Stimulated activated CD4-positive, alpha-beta T cell treated with anti-CD3 and anti-CD28 coated beads, Interleukin-12 subunit alpha, Interleukin-12 subunit beta, amount 100 ng/mL, for 24 hours (primary cell): Measurements from ENCODE around the gene AFF3.

Experiments
- DNase-seq, 2 experiments: peaks; one replicate each; pipeline ENCODE4 v3.0.0-alpha.2; 2020; ENCODE audit warnings: low read depth in 2 of 2

The AFF3 gene

DNA sequence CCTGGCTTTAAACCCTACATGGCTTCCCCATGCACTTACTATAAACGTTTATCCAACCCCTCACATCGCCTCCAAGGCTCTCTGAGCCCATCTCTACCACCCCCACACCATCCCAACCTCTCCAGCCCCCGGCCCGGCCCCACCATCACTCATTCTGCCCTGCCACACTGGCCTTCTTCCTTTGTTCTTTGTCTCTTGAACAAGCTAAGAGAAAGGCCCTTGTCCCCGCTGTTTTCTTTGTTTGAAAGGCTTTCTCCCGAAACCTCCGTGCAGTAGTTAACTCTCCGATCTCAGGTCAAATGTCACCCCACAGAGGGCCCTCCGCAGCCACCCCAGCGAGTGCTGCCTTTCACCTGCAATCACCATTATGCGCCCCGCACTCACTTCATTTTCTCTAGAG lies 100.4 kb downstream of the AFF3 start:
- no peak for DNase-seq

DNA sequence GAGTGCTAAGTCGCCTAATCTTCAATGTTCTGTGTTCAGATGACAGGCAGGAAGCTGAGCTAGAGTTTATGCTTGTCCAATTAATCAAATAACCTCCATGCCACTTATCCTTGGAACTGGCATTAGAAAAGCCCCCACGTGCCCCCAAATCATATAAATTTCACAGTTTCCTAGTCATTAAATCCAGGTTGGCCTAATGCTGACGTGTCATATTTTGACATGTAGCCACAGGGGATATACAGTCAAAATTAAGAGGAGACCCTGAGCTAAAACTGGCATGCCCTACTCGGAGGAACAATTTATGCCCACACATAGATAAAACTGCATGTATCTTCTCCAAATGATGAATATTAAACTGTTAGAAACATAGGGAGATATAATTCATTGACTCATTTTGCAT lies 101.0 kb downstream of the AFF3 start:
- DNase-seq, result no peak

GRCh38 chr2:100040906-100041305 lies 101.5 kb downstream of the AFF3 start:
- DNase-seq, result no peak

GRCh38 chr2:100039291-100039980 lies 103.0 kb downstream of the AFF3 start:
- no peak for DNase-seq

- no peak for DNase-seq
Observed at GRCh38 chr2:100038011-100038410, 104.4 kb downstream of the AFF3 start.

DNA sequence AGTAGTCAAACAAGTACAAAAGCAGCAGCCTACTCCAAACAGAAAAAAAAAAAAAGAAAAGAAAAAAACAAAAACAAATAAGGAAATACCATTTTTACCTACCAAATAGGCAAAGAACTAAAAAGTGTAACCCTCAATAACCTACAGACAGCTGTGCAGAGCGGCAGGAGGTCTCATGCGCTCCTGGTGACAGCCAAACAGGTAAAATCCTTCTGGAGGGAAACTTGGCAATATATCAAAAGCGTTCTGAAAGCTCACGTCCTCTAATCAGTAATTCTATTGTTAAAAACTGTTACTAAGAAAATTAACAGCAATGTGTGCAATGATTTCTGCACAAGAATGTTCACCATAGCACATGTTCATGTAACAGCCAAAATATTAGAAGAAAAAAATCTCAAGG lies 105.6 kb downstream of the AFF3 start:
- no peak for DNase-seq

DNA sequence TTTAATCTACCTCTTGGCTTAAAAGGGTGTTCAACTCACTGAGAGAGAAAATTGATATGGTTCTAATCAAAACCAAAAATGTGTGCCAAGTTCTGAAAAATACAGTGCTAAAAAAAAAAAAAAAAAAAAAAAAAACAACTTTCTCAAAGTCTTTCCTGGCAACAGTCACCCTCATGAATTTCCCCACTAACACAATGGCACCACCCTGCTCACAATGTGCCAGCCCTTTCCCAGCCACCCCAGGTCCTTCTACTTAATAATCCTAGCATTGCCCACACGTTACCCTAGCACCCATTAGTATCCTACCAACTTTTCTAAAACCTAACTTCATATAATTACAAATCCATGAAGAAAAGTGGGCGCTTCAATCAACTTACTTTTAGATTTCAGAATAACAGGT lies 106.4 kb downstream of the AFF3 start:
- no peak for DNase-seq

- no peak for DNase-seq
Observed at GRCh38 chr2:100034431-100034830, 108.0 kb downstream of the AFF3 start.

DNA sequence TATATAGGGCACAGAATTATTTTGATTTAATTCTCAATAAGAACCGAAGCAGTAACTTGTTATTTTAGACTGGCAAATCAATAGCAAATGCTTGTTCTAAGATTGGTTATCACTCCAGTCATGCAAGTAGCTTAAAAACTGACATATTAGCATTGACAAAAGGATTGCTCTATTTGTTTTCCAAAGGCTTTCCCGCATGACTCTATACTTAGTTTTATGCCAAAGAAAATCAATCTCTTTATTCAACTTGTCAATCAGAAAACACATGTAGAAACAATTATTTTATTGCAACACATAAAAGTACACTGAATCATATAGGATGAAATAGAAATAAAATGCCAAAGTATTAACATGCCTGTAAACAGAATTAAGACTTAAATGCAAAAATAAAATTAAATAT lies 108.4 kb downstream of the AFF3 start:
- no peak for DNase-seq

DNA sequence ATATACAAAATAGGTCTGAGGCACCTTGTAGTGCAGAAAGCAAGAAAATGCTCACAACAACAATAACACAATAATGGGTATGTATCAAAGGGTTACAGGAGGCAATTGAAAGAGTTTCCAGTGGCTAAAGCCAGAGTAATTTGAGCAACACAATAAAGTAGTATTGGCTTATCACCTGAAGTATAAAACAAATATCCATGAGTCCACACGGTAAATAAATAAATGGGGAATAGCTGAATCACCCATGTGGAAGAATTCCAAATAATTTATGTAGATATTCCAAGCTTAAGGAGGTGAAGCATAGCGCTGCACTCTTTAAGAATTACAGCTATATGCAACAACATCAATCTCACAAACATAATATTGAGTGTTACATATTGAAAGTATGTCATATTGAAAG lies 110.8 kb downstream of the AFF3 start:
- DNase-seq, result no peak

DNA sequence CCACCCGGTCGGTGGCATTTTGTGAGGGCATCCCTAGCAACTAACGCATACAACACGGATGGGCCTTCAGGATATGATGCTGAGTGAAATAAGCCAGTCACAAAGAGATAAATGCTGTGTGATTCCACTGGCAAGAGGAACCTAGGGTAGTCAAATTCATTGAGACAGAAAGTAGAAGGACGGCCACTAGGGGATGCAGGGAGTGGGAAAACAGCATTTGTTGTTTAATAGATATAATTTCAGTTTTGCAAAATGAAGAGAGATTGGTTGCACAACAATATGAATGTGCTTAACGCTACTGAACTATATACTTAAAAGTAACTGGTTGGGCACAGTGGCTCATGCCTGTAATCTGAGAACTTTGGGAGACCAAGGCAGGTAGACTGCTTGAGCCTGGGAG lies 112.9 kb downstream of the AFF3 start:
- DNase-seq, result no peak

DNA sequence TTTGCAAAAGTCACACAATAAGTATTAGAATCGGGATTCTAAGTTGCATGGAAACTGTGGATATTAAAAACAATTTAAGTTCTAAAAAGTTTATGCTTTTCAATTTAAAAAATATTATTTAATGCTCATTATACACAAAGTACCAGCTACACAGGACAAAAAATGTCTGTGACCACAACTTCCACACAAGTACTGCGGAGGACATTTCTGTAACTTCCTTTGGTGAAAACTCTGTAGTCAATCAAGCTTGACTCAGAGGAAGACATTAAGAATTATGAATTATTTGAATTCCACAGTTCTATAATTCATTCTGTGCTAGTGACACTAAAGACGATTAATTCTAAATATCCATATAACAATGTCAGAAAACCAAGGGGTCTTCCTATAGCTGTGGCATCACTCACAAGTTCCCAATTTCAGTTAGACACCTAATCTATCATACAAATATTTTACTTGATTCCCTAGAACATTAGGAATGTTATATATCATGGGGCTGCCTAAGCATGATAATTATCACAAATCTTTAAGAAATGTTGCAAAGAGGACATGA lies 120.5 kb downstream of the AFF3 start:
- DNase-seq, result no peak

GRCh38 chr2:100019499-100019898 lies 122.9 kb downstream of the AFF3 start:
- no peak for DNase-seq

DNA sequence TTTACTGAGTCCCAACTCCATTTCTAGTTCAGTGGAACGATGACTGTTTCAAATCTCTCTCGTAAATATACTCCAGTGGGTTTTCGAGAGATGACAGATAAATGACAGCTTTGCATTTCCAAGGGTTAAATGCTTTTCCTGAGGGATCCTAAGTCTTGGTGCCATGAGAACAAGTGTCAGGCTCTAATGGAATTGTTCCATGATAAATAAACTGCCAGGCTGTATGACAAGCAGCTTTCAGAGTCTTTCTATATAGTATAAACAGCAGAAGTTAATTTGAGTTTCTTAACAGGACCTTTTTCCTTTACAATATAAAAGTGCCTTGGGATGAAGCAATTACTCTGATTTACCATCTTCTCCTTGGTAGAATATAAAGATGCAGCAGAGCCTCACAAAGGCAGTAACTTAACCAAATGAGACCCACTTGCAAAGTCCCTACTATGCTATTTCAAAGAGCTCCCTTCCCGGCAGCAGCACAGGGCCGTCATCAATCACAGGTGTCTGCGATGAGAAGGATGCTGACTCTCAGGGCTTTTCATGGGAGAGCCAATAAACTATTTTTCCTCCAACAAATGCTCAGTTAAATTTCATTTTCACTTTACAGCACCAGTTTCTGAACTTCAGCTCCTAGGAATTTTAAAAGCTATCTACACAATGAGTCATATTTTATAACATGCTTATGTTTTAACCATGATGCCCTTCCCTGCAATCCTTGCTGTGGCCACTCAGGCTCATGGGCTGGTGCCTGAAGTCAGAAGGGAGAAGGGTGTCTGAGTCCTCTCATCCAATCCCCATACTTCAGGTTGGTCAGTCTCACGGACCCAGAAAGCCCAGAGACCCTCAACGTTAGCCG lies 123.8 kb downstream of the AFF3 start:
- no peak for DNase-seq

- DNase-seq, result no peak
Observed at GRCh38 chr2:100017633-100018032, 124.8 kb downstream of the AFF3 start.

GRCh38 chr2:100016756-100017155 lies 125.6 kb downstream of the AFF3 start:
- DNase-seq, result no peak

GRCh38 chr2:100015849-100016248 lies 126.5 kb downstream of the AFF3 start:
- DNase-seq, result no peak

DNA sequence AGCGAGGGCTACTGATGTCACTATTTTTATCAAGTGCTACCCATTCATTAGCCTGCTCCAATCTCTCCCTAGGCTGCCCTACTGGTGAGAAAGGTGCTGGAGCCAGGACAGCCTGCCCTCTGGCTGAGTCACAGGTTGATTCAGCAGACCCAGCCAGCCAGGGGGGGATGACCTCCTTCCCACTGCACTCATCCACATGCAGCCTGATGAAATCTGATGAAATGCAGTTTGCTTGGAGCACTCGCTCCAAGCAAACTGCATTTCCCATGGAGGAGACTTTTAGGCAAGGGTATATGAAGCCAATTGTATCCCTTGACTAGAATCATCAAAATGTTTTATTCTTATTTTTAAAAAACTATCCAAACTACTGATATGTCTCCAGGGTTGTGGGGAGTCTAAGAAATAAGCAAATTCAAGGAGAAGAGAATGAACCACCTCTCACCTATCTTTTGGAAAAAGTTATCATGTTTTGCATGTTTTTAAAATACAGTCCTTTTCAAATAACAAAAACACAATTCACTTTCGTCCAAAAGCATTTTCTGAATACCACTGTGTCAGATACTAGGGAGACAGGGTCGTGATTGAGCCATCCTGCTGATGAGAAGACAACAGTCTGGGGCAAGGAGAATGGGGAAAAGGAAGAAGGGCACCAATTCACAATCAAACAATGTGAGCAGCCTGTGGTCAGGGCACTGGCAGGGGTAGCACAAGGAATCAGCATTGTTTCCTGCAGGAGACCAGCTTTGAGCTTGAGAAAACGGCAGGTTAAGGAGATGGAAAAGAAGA lies 128.3 kb downstream of the AFF3 start:
- no peak for DNase-seq

- DNase-seq, result no peak
Observed at GRCh38 chr2:100012561-100012960, 129.8 kb downstream of the AFF3 start.

DNA sequence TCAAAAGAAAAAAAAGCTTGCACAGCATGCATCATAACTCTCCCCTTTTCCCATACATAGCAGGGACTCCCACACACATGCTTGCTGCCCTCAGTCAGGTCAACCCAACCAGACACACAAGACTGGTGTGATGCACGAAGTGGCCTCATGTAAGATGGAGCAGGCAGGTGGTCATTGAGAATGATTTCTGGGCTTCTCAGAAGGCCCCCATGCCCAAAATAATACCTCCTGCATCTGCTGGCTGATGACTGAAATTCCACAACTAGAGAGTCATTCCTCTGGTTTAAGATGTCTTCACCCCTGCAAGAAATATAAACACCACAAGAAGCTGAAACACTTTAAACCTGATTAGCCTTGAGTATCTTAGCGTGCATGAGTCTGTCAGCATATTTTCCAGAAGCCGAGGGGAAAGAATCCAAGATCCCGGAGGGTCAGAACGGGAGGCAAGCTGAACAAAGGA lies 131.1 kb downstream of the AFF3 start:
- no peak for DNase-seq

DNA sequence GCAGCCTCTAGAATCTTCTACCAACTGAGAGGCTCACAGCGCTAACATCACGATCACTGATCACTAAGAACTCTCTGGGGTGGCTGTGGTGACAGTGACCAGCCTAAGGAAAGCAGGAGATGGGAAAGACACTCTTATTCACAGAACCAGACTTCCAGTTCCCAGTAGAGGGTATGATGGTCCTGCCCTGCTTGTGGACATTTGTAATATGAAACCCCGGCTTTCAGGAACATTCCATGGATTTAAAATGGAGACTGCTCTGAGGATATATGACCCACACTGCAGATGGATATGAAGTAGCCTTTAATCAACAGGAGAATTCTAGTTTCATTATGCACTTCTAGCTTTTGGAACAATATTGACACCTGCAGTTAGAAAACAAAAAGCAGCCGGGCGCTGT lies 131.8 kb downstream of the AFF3 start:
- no peak for DNase-seq

DNA sequence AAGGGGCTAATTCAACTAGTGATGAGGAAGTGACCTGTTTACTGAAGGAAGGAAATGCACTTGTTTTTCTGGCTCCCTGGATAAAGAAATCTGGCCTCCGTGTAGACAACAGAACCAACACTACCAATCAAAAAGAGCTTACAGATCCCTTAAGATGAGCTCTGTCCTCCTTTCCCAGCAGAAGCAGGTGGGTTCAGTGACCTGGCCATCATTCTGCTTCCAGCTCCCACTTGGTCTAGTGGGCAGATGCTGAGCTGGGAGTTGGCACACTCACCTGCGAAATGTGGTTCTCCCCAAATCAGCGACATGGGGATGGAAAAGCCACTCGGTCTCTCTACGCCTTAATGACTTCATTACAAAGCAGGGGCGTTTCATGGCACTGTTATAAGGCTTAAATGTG lies 132.6 kb downstream of the AFF3 start:
- no peak for DNase-seq
